Activated gamma-delta T cell (primary cell): ENCODE data around the gene PSMB3.
A peak's percentile ranks its signal among the peaks of the same experiment; 100 is the strongest.
"Not testable (repeated sequence)": the region's sequence is repeated elsewhere in the genome, so short reads cannot be mapped to it uniquely, and the experiment has no call there.

Experiments used
- DNase-seq: peaks from one replicate; lab custom pipeline; 2025; lab: John Stamatoyannopoulos, UW

PSMB3 gene

DNA sequence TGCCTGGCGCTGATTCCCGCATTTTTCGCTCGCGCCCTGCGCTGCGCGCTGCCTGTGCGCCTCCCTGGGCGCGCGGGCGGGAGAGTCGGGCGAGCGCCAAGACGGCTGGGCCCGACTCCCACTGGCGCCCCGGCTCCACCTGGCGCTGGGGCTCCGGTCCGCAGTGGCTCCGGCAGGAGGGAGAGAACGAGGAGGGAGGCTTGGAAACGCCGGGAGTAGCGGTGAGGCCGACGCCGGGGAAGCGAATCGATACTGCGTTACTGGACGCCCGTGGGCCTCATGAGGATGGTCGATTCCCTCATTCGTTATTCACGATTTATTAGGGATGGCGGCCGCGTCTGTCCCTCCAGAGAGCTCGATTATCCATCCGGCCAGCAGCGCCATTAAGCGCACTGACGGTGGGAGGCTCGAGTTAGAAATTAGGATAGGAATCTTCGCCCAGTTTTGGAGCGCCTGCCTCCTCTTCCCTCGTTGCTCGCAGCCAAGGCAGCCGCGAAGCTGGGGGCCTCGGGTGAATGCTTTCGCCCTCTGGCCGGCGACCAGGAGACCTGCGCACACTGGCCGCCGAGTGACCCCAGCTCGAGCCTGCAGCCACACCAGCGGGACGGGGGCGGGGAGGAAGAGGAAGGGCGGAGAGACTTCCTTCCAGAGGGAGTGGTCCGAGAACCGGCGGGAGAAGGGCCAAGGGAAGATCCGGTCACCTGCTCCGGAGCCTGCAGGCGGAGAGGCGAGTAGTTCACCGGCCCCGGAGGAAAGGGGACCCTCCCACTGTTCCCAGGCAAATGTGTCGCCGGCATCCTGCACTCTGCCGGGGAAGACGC, 3.1 kb upstream of the PSMB3 start:
- DNase-seq = no peak

DNA sequence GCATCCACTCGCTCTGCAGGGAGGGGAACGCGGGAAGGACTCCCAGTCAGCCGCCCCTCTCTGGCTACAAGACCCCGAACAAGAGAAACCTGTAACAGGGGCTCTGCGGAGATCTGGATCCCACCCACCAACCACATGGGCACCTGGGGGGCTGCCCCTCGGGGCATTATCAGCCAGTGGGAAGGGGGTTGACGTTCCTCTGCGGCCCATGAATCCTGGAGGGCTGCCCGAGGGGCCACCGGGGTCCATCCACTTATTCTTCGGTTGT, 2.6 kb upstream of the PSMB3 start:
- DNase-seq = no peak

DNA sequence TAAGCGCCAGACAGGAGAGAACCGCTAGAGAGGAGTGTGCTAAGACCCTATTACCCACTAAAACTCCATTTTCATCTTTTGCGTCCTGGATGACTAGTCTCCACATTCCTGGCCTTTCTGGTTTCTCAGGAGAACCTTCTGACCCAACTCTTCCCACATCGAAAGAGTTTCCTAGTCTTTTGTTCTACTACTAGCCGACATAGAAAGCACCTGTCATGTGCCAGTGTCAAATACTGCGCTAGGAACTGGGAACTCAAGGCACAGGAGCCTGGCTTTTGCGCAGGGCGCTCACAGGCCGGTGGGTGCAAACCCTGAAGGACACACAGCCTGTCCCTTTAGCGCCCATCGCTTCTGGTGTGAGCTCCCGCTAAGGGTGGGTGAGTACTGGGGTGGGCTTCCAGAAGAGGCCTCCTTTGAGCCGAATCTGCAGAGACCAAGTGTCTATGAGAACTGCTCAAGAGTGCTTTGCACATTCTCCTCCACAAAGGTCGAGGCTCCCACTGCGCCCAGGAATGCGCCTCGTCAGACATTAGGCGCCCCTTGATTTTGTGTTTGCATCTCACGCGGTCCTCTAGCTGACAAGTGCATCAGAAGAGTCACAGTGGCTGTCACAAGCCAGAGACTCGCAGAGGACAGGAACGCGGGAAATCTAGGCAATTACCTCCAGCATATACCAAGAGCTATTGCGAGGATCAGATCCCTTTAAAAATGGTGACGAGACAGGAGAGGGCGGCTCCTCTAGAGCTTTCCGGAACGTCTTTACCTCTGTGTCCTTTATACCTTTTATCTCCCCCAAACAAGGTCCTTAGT, 2.0 kb upstream of the PSMB3 start:
- no peak for DNase-seq

DNA sequence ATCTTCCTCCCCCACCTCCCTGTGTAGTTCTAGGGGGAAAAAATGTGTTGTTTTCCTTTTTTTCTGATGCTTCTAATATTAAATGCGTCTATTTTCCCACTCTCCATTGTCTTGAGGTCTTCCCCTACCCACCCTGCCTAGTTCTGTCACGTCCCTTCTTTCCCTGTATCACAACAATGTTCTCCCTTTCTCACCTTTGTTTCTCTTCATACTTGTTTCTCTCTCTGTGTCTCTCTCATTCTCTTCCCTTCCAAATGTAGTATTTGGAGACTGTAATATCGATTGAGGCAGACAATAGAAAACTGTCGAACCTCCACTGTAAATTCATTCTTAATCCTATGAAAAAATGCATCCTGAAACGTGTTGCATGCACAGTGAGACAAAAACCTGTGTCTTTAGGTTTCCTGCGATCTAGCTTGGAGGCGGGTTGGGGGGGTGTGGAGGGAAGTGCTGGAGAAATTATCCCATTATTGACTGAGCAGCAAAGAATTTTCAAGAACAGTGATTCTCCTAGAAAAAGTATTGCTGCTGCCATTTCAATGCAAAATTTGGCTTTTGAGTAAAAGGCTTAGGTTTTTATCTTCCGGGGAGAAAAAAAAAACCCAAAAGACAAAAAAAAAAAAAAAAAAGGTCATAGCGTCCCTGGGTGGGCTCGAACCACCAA, 1.3 kb upstream of the PSMB3 start:
- no peak for DNase-seq

DNA sequence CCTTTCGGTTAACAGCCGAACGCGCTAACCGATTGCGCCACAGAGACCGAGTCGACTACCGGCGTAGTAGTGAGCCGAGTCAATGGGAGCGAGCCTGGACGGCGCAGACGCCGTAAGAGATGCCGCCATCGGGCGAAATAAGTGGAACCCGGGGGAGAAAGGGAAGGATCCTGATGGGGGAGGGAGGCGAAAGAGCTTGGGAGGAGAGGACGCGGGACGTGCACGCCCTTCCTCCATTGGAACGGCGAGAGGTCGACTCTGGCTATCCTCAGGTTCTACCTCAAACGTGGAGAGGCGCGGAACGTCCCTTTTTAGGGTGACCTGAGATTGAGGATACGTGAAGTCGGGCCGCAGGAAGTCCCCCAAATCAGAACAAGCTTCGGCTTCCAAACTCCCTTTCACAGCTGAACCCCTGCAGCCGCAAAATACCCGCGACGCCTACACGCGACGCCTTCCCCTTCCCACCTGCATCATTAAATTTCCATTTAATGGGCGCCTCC, 683 bp upstream of the PSMB3 start:
- peak; percentile 42 for DNase-seq

DNA sequence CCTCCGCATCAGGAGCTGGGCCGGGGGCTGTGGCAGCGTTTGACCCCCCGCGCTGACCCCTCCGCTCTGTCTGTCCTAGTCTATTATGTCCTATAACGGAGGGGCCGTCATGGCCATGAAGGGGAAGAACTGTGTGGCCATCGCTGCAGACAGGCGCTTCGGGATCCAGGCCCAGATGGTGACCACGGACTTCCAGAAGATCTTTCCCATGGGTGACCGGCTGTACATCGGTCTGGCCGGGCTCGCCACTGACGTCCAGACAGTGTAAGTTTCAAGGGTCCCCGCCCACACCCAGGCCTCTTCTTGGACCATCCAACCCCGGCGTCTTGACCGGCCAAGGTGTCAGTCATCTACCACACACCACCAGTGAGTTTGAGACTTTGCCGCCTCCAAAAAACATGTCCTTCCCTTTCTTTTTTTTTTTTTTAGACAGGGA, 548 bp downstream of the PSMB3 start:
- DNase-seq = no peak

DNA sequence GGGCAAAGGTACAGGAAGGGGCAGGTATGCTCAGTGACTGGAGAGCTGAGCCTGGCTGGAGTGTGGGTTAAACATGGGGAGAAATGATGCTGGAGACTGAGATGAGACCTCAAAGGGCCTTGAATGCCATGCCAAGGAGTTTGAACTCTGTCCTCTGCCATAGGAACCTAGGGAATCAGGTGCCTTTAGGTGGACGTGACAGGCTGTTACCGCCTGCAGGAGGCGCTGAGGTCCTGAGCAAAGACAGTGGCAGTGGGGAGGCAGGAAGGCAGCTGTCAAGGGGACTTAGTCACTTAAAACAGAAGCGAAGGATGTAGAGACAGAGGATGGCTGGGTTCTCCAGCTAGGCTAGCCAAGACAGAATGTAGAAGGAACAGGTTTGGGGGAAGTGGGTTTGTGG, 9.1 kb downstream of the PSMB3 start:
- no peak for DNase-seq

DNA sequence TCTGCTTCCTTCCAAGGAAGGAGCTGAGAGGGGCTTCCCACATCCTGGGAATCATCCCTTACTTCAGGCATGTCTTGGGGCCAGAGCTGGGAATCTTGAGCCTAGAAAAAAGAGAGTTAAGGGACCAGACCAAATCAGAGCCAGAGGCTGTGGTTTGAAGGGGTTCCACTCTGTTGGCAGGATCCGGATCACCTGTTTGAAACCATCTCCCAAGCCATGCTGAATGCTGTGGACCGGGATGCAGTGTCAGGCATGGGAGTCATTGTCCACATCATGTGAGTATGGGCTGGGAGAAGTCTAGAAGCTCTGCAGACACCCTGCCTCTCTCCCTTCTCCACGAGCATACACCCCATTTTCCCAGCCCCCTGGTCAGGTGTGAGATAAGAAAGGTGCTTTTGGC, 9.7 kb downstream of the PSMB3 start:
- DNase-seq = no peak

DNA sequence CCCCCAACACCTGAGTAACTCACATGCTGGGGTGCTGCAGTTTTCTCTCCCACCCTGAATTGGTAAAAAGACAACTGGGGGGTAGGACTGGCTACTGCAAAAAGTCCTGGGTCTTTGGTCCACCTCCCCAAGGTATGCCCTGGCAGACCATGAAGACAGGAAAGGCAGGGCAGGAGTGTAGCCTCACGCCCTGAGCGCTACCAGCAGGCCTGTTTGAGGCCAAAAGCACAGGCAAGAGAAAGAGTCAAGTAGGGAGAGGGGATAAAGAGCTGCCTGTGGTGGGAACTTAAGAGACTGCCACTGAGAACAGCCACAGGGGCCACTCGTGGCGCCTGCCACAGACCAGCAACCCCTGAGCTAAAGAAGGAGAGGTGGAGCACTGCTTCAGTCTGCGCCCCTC, 13.8 kb downstream of the PSMB3 start:
- no peak for DNase-seq

DNA sequence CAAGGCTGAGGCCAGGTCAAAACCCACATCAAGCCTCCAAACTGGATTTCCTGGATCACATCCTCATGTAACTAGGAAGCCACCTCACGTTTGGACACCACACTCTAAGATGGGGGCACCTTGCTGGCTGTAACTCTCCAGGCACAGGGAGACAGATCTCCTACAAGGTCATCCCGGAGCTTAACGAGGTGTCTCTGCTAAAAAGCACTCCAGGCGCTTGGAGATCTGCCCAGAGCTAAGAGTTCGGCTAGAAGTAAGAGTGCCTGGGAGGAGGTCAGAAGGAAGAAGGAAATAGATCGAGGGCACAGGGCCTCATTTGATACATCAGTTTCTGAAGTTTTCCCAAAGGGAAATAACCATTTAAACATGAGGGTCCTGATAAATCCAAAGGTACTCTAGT, 15.9 kb downstream of the PSMB3 start:
- no peak for DNase-seq

DNA sequence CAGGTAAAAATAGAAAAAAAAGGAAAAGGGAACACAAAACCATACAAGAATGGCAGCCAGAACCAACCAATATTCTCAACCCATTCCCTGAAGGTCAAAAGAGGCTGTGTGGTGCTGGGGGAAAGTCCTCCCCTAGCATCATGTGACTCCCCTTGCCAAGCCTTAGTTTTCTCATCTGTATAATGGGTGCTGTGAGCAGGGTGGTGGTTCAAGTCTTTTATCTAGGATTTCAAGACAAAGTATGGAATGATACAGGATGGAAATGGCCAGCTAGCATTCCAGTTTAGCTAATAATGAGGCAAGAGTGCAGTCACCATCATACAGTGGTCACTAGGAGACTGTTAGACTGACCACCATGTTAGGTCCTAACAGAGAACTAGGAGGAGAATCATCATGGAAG, 20.7 kb downstream of the PSMB3 start:
- DNase-seq = no peak

DNA sequence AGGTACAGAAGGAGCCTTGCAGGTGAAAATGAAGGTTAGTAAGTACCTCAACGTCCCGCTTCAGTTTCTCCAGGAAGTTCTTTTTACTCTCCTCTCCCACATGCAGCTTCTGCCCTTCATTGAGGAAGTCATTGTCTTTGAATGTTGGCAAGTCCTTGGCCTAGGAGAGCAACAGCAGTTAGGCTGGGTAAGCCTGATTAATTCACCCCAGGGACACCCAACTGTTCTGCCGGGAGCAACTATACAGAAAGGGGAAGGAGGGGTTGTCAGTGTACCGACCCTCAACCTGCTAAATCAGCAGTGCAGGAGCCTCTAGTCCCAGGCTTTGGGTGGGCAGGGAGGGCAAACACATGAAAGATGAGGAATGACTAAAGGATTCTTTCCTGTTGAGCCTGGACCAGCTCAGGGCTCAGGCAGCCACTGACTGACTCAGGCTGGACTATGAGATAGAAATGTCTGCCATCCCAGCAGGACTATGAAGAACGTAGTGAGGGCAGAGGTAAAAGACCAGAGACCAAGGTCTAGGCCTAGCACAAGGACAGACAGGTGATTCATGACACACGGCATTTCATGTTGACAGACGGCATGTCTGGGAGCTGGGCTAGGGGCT, 25.2 kb downstream of the PSMB3 start:
- DNase-seq = no peak

DNA sequence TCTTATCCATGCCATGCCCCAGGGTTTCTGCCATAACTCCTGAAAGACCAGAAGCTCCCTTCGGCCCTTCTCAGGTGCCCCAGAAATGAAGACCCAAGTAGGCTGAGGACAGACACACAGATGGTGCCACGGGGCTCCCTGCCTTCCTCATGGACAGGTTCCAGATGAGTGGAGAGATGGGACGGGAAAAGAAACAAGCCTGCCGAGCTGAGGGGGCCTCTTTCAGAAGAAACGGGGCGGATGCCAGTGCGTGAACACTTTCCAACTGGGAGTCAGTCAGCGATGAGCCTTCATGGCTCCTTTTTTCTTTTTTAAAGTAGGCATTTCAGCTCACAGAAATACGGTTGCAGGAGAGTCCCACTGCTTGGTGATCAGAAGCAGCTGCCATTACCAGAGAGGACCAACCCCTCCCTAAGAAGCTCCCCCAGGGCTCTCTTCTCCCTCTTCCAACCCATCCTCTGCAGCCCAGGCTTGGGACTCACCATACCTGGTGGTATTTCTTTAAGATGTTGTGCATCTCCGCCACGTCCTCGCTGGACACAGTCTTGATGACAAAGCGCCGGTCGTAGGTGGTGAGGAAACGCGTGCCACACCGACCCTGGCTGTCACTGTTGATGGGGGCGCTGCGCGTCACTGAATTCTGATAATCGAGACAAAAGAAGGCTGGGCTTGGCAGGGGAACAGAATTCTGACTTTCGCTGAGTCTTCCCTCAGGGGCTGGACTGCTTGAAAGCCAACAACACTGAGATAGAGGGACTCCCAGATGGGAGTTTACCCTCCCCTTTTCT, 27.6 kb downstream of the PSMB3 start:
- no peak for DNase-seq

DNA sequence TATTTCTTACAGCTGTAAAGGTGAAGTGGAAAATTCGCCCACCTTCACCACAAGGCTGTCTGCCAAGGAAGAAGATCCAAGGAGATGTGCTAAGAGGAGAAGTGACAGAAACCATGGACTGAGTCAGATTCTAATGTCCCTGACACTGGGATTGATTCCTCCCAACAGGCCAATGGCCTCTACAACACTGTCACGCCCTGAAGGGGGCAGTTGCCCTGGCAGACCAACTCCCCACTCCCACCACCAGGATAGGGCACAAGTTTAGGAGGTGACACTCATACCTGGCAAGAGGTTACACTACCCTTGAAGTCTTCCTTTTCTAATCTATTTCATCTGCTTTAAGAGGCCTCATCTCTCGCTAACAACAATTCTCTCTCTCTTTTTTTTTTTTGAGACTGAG, 30.7 kb downstream of the PSMB3 start:
- DNase-seq = no peak

DNA sequence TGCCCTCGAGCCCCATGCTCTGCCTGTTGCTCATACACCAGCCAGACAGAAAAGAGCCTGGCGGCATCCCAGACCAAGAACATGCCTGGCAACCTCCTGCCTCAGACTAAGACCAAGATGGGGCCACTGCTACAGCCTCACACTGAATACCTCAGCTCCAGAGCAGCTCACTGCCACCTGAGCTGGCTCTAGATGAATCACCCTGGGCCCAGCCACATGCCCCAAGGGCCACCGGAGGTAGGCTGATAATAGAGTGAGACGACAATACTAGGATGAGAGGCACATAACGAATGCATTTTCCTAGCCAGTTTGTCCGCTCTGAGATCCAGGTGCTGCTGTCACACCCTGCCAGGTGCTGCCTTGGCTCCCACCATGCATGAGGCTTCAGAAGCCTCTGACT, 33.8 kb downstream of the PSMB3 start:
- no peak for DNase-seq

DNA sequence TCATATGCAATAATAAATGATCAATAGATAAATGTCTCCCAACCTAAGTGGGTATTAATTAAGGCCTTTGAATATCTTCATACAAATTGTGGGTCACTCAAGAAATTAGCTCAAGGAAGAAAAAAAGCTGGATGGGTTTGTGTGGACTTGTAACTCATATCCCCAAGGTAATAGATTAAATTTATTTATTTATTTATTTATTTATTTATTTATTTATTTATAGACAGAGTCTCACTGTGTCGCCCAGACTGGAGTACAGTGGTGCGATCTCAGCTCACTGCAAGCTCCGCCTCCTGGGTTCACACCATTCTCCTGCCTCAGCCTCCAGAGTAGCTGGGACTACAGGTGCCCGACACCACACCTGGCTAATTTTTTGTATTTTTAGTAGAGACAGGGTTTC, 35.5 kb downstream of the PSMB3 start:
- not testable (repeated sequence) for DNase-seq

DNA sequence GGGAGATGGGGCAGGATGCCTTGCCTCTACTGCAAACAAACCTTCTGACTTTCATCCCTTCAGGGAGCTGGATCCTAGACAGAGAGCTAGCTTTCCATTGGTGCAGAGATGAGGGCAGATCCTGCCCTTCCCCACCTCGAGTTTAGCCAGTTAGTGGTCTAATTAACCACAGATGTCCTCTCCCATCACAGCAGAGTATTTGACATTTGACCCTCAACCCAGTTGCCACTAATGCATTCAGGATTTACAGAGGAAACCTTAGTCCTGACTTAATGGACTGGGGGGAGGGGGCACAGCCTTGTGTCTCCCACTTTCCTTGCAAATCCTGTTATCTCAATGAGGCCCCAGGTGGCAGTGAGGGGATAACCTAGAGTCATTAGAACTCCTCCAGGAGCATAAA, 36.6 kb downstream of the PSMB3 start:
- DNase-seq = no peak

DNA sequence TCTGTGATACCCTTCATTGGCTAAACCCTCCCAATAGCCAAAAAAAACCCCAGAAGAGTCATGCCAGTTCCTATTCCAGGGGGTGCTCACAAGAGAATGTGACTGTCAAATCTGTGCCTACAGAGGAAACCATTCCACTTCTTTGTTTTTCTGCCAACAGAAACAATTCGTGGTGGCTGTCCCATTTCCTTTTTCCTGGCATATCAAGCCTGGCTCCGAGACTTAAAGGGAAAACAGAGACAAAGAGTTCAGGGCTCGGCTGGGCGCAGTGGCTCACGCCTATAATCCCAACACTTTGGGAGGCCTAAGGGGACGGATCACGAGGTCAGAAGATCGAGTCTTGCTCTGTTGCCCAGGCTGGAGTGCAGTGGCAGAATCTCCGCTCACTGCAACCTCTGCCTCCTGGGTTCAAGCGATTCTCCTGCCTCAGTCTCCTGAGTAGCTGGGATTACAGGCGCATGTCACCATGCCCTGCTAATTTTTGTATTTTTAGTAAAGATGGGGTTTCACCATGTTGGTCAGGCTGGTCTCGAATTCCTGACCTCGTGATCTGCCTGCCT, 37.7 kb downstream of the PSMB3 start:
- not testable (repeated sequence) for DNase-seq

DNA sequence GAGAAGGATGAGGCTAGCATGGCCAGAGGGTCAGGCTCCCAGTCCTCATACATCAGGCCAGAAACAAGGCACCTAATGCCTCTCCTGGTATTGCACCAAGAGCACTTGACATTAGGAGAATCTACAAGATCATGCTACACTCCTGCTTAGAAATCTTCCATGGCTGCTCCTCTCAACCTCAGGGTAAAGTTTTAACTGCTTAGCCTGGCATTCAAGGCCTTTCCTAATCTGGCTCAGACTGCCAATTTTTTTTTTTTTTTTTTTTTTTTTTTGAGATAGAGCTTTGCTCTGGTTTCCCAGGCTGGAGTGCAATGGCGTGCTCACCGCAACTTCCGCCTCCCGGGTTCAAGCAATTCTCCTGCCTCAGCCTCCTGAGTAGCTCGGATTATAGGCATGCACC, 38.6 kb downstream of the PSMB3 start:
- DNase-seq = no peak

DNA sequence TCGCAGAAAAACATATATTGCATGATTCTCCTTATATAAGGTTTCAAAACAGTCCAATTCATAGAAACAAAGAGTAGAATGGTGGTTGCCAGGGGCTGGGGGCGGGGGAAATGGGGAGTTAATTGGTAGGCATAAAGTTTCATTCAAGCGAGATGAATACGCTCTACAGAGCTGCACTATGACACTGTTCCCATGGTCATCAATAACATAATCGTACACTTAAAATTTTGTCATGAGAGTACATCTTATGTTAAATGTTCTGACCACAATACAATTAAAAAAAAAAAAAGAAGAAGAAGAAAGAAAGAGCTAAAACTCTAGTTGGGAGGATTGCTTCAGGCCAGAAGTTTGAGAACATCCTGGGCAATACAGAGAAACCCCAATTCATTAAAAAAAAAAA, 41.7 kb downstream of the PSMB3 start:
- DNase-seq = no peak

DNA sequence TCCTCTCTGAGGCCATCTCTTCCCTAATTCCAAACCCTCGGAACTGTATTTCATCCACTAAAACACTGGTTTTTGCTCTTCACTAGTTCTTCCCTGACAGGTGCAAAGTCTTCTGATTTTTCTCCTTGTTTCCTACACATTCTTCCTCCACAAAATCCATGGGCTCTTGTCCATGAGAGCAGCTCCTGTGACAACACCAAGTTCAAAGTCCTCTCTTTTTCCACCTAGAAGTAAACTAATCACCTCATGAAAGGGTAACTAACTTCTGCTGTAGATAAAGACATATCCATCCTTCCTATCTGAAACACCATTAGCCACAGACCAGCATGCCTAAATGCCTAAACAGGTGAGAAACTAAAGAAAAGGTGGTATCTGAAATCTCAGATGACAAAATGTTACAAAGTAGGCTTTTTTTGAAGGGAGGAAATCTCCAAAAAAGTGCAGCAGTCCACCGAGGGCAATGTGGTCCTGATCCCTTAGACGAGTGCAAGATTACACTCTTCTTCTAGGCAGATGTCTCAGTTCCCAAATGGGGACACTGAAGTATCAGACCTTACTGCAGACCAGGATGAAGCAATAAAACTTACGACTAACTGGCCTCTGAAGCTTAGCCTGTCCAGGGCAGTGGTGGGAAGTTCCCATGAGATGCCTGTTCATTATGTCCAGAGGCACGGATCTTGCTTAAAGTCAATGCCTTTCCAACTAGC, 44.1 kb downstream of the PSMB3 start:
- no peak for DNase-seq
